NCI-H69 (cell line): ENCODE data around the gene XRCC2.
A peak's percentile ranks its signal among the peaks of the same experiment; 100 is the strongest.
"Not testable (repeated sequence)": the region's sequence is repeated elsewhere in the genome, so short reads cannot be mapped to it uniquely, and the experiment has no call there.

Experiments
- DNase-seq: peaks from one replicate; lab custom pipeline; 2025; lab: John Stamatoyannopoulos, UW

The XRCC2 gene

DNA sequence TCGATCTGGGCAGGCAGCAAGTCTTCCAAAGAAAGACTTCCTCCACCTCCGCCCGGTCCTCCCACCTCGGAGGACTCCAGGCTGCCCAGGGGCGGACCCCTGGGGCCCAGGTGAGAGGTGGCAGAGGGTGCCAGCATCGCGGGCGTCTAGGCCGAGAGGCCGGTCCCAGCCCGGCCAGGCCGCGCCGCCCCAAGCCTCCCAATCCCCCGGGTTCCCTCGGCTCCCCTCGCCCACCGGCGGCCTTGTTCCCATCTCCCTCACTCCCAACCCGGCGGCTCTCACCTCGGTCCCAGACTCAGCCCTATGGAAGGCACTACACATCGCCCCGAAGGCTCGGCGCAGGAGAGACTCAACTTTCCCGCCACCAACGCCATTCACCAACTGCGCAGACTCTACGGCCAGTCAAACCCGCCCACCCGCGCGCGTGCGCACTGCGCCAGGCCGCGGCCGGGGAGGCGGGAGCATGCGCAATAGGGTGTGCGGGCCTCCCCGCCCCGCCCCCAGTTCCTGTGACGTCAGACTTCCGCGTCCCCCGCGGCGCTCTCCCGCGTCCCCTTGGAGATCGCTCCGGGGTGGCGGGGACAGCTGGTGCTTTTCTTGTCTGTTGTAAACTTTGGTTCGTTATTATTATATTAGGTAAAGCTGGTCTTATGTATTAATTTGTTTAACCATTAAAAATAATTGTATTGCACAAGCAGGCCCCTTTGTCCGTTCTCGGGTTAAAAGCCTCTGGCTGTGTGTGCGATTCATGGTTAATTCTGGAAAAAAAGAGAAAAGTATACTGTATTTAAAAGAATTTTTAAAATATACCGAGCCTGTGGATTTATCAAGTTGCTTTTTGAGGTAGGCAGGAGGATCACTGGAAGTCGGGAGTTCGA is at the start of gene XRCC2:
TSS of gene XRCC2 (minus strand) at position 383 of the 878 bp plus-strand sequence. CDS start at position 321, 62 bp downstream.
- peak; percentile 97 for DNase-seq

DNA sequence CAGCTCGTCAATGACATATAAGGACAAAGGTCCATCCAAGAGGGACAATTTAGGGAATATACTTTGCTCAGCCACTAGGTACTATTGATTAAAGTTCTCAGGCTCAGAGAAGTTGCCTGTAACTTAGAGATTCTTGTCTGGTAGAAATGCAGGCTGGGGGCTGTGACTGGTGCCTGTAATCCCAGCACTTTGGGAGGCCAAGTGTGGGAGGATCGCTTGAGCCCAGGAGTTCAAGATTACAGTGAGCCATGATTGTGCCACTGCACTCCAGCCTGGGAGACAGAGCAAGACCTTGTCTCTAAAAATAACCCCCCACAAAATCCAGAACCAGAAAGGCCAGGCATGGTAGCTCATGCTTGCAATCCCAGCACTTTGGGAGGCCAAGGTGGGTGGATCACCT is 47.4 kb upstream of the XRCC2 start:
- DNase-seq = no peak

- not testable (repeated sequence) for DNase-seq
Measured at GRCh38 chr7:152712412-152713042, 36.6 kb upstream of the XRCC2 start.

DNA sequence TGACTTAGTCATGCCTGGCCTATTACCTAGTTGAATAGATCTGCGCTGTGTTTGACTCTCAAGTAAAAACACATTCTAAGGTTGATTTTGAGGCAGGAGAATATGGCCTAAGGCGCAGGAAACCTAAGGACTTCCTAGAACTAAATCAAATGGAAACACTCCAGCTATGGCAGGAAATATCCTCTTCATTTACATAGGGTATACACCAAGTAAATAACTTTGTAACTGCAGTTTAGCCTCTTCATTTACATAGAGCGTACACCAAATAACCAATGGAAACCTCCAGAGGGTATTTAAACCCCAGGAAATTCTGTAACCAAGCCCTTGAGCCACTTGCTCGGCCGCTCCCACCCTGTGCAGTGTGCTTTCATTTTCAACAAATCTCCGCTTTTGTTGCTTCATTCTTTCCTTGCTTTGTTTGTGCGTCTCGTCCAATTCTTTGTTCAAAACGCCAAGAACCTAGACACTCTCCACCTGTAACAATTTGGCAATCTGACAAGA is 35.6 kb upstream of the XRCC2 start:
- DNase-seq = peak; percentile 53

DNA sequence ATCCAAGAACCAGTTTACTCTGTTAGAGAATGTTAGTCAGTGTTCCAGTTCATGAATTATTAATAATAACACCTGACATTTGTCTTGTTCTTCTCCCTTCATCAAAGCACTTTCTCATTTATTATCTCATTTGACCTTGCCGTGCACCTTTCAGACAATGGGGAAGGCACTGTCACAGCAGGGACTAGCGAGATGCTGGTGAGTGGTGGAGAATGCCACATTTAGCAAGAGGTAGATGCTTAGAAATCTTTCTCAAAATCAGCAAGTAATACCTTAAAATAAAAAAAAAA is 34.2 kb upstream of the XRCC2 start:
- DNase-seq = peak; percentile 77

GRCh38 chr7:152709287-152710152 is 33.6 kb upstream of the XRCC2 start:
- peak; percentile 99 for DNase-seq

DNA sequence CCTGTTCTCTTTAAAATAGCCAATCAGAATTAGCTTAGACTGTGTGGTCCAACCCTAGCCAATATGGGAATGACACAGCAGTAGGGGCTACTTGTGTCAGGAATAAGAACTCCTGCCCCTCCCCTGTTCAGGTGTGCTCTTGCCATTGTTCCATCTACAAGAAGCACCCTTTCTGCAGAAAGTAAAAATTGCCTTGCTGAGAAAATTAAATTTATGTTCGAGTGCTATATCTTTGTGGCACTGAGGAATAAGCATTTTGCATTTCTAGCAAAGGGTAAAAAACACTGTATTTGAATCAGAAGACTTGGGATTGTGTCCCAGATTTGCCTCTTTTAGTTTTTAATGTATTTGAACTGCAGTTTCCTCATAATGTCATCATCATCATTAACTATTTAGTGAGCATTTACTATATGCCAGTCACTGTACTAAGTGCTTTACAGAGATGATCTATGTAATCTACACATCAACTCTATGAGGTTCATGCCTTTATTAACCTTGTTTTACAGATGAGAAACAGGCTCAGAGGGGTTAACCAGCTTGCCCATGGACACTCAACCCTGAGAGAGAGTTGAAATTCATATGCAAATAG is 28.9 kb upstream of the XRCC2 start:
- no peak for DNase-seq

- DNase-seq = peak; percentile 79
Measured at GRCh38 chr7:152699079-152699478, 23.1 kb upstream of the XRCC2 start.

GRCh38 chr7:152697268-152697974 is 21.5 kb upstream of the XRCC2 start:
- DNase-seq = not testable (repeated sequence)

DNA sequence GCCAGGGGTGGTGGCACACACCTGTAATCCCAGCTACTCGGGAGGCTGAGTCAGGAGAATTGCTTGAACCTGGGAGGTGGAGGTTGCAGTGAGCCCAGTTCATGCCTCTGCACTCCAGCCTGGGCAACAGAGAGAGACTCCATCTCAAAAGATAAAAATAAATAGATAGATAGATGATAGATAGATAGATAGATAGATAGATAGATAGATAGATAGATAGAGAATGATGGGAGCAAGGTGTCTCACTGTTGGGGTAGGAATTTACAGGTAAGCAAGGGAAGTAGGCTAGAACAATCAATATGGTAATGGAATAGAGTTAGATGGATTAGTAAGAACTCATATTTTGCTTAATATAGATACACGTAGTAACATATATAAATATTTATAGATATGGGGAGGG is 16.3 kb upstream of the XRCC2 start:
- not testable (repeated sequence) for DNase-seq

DNA sequence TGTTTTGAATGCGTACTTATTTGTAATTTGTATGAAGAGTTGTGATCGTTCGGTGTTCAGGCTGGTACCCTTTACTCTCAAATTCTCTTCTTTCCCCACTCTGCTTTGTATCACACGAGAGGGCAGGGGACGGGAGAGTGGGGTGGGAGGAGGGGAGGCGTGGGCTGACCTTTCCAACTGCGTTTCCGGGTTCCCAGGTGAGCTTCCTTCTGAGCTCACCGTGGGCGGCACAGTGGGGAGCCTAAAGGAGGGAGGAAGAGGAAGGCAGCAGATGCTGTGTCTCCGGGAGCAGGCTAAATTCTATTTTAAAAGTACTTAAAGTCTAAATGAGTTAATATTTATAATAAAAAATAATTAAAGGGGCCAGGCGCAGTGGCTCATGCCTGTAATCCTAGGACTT is 7.4 kb upstream of the XRCC2 start:
- DNase-seq = peak; percentile 83

GRCh38 chr7:152677808-152678670 is 2.1 kb upstream of the XRCC2 start:
- DNase-seq = peak; percentile 98

GRCh38 chr7:152674860-152675758 is 832 bp downstream of the XRCC2 start:
- peak; percentile 93 for DNase-seq

DNA sequence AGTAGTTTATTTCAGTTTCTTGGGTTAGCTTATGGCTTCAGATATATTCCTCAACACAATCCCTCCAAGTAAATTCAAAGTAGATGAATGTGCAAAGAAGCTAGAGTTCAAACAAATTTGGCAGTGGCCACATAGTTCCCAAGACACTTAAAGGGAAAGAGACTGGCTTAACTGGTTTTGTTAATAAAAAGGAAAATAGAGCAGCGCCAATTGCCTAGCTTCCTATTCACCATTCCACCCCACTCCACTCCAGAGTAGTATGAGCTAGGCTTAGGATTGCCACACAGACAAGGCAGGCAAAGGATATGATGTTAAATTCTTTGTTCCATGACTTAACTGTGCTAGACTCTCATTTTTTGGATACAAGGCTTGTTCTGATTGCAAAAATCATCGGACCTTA is 2.0 kb downstream of the XRCC2 start:
- DNase-seq = no peak

GRCh38 chr7:152672626-152673025 is 3.3 kb downstream of the XRCC2 start:
- no peak for DNase-seq

DNA sequence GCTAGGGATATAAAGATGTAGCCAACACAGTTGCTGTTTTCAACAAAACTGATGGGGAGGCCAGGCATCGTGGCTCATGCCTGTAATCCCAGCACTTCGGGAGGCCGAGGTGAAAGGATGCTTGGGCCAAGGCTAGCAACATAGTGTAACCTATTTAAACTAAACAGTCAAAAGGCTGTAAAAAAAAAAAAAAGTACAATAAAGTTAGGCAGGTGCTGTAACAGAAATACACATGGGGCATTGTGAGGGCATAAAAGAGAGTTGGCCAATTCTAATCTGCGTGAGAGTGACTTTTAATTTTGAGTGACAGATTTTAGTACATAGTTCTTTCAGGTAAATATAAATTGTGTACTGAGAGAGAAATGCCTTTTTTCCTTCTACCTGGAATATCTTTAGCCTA is 6.2 kb downstream of the XRCC2 start:
- no peak for DNase-seq

DNA sequence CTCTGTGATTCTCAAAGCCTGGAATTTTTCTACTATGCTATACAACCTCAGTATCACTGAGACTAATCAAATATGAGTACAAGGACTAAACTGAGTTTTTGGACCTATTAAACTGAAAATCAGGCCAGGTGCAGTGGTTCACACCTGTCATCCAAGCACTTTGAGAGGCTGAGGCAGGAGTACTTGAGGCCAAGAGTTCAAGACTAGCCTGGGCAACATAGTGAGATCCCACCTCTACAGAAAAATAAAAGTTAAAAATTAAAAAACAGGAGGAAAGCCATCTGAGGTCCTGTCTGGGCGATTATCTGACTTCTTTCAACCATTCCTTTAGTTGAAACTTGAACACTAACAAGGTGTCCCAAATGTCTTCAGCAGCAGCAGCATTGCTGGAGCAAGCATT is 7.0 kb downstream of the XRCC2 start:
- DNase-seq = no peak

GRCh38 chr7:152667958-152668357 is 8.0 kb downstream of the XRCC2 start:
- no peak for DNase-seq

DNA sequence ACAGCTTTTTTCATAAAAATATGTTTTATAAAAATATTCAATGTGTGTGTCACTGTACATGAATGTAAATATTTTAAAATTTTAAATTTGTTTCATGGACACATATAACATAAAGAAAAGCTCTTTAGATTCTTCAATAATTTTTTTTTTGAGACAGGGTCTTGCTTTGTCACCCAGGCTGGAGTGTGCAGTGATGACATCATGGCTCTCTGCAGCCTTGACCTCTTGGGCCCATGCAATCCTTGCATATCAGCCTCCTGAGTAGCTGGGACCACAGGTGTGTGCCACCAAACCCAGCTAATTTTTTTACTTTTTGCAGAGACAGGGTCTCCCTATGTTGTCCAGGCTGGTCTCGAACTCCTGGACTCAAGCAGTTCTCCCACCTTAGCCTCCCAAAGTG is 9.9 kb downstream of the XRCC2 start:
- no peak for DNase-seq
